GM12878 (cell line): ENCODE measurements around the gene ZNF652.

Source experiments
- NRF1 ChIP-seq: conservative IDR thresholded peaks from 2 replicates; pipeline ENCODE4 v1.6.1; 2011; ENCODE audit warnings: mild to moderate bottlenecking, low read depth, low read length, improper control_type of control experiment
- RCOR1 ChIP-seq: conservative IDR thresholded peaks from 2 replicates; pipeline ENCODE4 v1.6.1; 2012; ENCODE audit warnings: low read depth, low read length, improper control_type of control experiment

- no peak for TF ChIP-seq RCOR1
- TF ChIP-seq NRF1 = no peak
Observed at GRCh38 chr17:49399995-49400394, 37.9 kb upstream of the ZNF652 start.
